ENCODE data around the gene JAK3.

Gene JAK3

DNA sequence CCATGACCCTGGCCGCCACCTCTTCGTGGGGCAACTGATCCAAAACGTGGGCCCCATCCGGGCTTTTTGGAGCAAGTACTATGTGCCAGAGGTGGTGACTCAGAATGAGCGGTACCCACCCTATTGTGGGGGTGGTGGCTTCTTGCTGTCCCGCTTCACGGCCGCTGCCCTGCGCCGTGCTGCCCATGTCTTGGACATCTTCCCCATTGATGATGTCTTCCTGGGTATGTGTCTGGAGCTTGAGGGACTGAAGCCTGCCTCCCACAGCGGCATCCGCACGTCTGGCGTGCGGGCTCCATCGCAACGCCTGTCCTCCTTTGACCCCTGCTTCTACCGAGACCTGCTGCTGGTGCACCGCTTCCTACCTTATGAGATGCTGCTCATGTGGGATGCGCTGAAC lies 36.1 kb downstream of the JAK3 start:
- no peak overlapping the region for H3K9ac ChIP-seq (ENCODE audit: low read length)
- no peaks in the 10 kb centered on the region for H3K4me1 ChIP-seq (ENCODE audit: insufficient read depth, low read length, severe bottlenecking)
- H3K9me3 ChIP-seq (ENCODE audit: low read length), result no peaks in the 10 kb centered on the region
- no peaks in the 10 kb centered on the region for H3K79me2 ChIP-seq (ENCODE audit: insufficient read depth, low read length)
- no peak for TF ChIP-seq EZH2 (IDR thresholded peaks at IDR 0.05; ENCODE audit: borderline replicate concordance, low read length)
- TF ChIP-seq, protein P1, sequence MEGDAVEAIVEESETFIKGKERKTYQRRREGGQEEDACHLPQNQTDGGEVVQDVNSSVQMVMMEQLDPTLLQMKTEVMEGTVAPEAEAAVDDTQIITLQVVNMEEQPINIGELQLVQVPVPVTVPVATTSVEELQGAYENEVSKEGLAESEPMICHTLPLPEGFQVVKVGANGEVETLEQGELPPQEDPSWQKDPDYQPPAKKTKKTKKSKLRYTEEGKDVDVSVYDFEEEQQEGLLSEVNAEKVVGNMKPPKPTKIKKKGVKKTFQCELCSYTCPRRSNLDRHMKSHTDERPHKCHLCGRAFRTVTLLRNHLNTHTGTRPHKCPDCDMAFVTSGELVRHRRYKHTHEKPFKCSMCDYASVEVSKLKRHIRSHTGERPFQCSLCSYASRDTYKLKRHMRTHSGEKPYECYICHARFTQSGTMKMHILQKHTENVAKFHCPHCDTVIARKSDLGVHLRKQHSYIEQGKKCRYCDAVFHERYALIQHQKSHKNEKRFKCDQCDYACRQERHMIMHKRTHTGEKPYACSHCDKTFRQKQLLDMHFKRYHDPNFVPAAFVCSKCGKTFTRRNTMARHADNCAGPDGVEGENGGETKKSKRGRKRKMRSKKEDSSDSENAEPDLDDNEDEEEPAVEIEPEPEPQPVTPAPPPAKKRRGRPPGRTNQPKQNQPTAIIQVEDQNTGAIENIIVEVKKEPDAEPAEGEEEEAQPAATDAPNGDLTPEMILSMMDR (IDR thresholded peaks at IDR 0.05; ENCODE audit: low read length), result no peak
- no peaks in the 10 kb centered on the region for H3F3A ChIP-seq (ENCODE audit: insufficient read depth, low read length)
- H4K20me1 ChIP-seq (ENCODE audit: insufficient read depth, low read length), result no peaks in the 10 kb centered on the region
- no peak overlapping the region for H2AFZ ChIP-seq (ENCODE audit: low read length)
- no peak overlapping the region for H3K27ac ChIP-seq (ENCODE audit: low read depth, low read length, poor library complexity, severe bottlenecking)
- H3K36me3 ChIP-seq (ENCODE audit: insufficient read depth, low read length), result no peaks in the 10 kb centered on the region
- H3K4me3 ChIP-seq (ENCODE audit: low read depth, low read length, poor library complexity, severe bottlenecking), result no peak overlapping the region
- peaks cover 6% of the 10 kb centered on the region; the same call in 1 of the 2 replicates for H3K27me3 ChIP-seq (ENCODE audit: insufficient read depth, low read length)
- H3K9me2 ChIP-seq (ENCODE audit: low read depth, low read length), result no peaks in the 10 kb centered on the region
- no peak overlapping the region for H3K4me2 ChIP-seq (ENCODE audit: low read length)

DNA sequence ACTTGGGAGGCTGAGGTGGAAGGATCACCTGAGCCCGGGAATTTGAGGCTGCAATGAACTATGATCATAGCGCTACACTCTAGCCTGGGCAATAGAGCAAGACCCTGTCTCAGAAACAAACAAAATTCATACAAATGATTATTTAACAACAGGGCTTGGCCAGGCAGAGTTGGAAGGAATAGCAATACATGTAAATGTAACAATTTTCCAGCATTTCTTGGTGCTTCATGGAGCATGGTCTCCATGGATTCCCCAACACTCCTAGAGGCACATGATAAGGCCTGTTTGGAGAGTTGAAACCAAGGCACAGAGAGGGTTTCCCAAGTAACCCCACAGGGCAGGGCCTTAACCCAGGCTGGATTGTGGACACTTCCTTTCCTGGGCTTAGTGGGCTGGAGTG lies 36.7 kb downstream of the JAK3 start:
- Histone ChIP-seq H3K4me1 (ENCODE audit: insufficient read depth, low read length, severe bottlenecking) (no peaks in the 10 kb centered on the region), H3K4me3 (ENCODE audit: low read depth, low read length, poor library complexity, severe bottlenecking) (no peak overlapping the region), H4K20me1 (ENCODE audit: insufficient read depth, low read length) (no peaks in the 10 kb centered on the region), H3K27ac (ENCODE audit: low read depth, low read length, poor library complexity, severe bottlenecking) (no peak overlapping the region), H3K27me3 (ENCODE audit: insufficient read depth, low read length) (peaks cover under 1% of the 10 kb centered on the region; the same call in 1 of the 2 replicates), H3K9me3 (ENCODE audit: low read length) (no peaks in the 10 kb centered on the region), H3K4me2 (ENCODE audit: low read length) (no peak overlapping the region), H3K79me2 (ENCODE audit: insufficient read depth, low read length) (no peaks in the 10 kb centered on the region), H3F3A (ENCODE audit: insufficient read depth, low read length) (no peaks in the 10 kb centered on the region), H3K9me2 (ENCODE audit: low read depth, low read length) (no peaks in the 10 kb centered on the region), H3K36me3 (ENCODE audit: insufficient read depth, low read length) (no peaks in the 10 kb centered on the region), H2AFZ (ENCODE audit: low read length) (no peak overlapping the region), H3K9ac (ENCODE audit: low read length) (no peak overlapping the region)
- no peak for TF ChIP-seq EZH2 (IDR thresholded peaks at IDR 0.05; ENCODE audit: borderline replicate concordance, low read length)
- TF ChIP-seq, protein P1 (IDR thresholded peaks at IDR 0.05; ENCODE audit: low read length), result no peak

DNA sequence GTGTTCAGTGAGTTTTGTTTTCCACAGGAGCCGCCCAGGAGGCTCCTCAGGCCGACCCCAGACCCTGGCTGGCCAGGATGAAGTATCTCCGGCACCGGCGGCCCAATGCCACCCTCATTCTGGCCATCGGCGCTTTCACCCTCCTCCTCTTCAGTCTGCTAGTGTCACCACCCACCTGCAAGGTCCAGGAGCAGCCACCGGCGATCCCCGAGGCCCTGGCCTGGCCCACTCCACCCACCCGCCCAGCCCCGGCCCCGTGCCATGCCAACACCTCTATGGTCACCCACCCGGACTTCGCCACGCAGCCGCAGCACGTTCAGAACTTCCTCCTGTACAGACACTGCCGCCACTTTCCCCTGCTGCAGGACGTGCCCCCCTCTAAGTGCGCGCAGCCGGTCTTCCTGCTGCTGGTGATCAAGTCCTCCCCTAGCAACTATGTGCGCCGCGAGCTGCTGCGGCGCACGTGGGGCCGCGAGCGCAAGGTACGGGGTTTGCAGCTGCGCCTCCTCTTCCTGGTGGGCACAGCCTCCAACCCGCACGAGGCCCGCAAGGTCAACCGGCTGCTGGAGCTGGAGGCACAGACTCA lies 40.0 kb downstream of the JAK3 start:
- TF ChIP-seq, protein P1 (IDR thresholded peaks at IDR 0.05; ENCODE audit: low read length), result no peak
- no peak for TF ChIP-seq EZH2 (IDR thresholded peaks at IDR 0.05; ENCODE audit: borderline replicate concordance, low read length)
- no peaks in the 10 kb centered on the region for H3K4me1 ChIP-seq (ENCODE audit: insufficient read depth, low read length, severe bottlenecking)
- H3K27me3 ChIP-seq (ENCODE audit: insufficient read depth, low read length), result no peaks in the 10 kb centered on the region; the same call in 1 of the 2 replicates
- no peaks in the 10 kb centered on the region for H3K79me2 ChIP-seq (ENCODE audit: insufficient read depth, low read length)
- H3K9ac ChIP-seq (ENCODE audit: low read length), result no peak overlapping the region
- no peaks in the 10 kb centered on the region for H3F3A ChIP-seq (ENCODE audit: insufficient read depth, low read length)
- no peak overlapping the region for H3K27ac ChIP-seq (ENCODE audit: low read depth, low read length, poor library complexity, severe bottlenecking)
- no peaks in the 10 kb centered on the region for H3K9me2 ChIP-seq (ENCODE audit: low read depth, low read length)
- no peak overlapping the region for H3K4me2 ChIP-seq (ENCODE audit: low read length)
- no peaks in the 10 kb centered on the region for H3K36me3 ChIP-seq (ENCODE audit: insufficient read depth, low read length)
- no peak overlapping the region for H3K4me3 ChIP-seq (ENCODE audit: low read depth, low read length, poor library complexity, severe bottlenecking)
- no peak overlapping the region for H2AFZ ChIP-seq (ENCODE audit: low read length)
- no peaks in the 10 kb centered on the region for H3K9me3 ChIP-seq (ENCODE audit: low read length)
- no peaks in the 10 kb centered on the region for H4K20me1 ChIP-seq (ENCODE audit: insufficient read depth, low read length)
